GM23338 (cell line): ENCODE results near the gene FAM81B. TPM values are rescaled to one million over a fixed set of nuclear protein-coding genes. Genes with fewer than 3 reads are reported as not detected.

ENCODE experiments used
- ATAC-seq: fragments of 200-7000 bp; cut with Tn5 transposase; 3 replicates; pipeline ENCODE4 v1.9.1; 2020
- DNase-seq: peaks from one replicate; pipeline ENCODE4 v3.0.0-alpha.2; 2015; ENCODE audit warnings: low spot score
- H2AFZ ChIP-seq: fragments of 200-600 bp; sonication (generic); 2 replicates; pipeline ENCODE4 v1.8.0; 2016; ENCODE audit warnings: antibody characterized with exemption, mild to moderate bottlenecking, moderate library complexity
- H3F3A ChIP-seq: fragments of 200-600 bp; sonication (generic); replicated peaks from 2 replicates; pipeline ENCODE4 v1.8.0; 2017; ENCODE audit warnings: antibody characterized with exemption, mixed run types, low read depth
- H3K27ac ChIP-seq: fragments of 200-600 bp; sonication (generic); 2 replicates; pipeline ENCODE4 v1.6.1; 2016; ENCODE audit warnings: low read depth
- H3K27me3 ChIP-seq: fragments of 200-600 bp; sonication (generic); 2 replicates; pipeline ENCODE4 v1.8.0; 2016; ENCODE audit warnings: mild to moderate bottlenecking, mixed run types, moderate library complexity; ENCODE audit not compliant: insufficient read depth
- H3K36me3 ChIP-seq: fragments of 200-600 bp; sonication (generic); 2 replicates; pipeline ENCODE4 v1.8.0; 2016; ENCODE audit warnings: mild to moderate bottlenecking; ENCODE audit not compliant: insufficient read depth
- H3K4me1 ChIP-seq: fragments of 200-600 bp; sonication (generic); 2 replicates; pipeline ENCODE4 v1.8.0; 2016; ENCODE audit warnings: mild to moderate bottlenecking, moderate library complexity; ENCODE audit not compliant: insufficient read depth
- H3K4me2 ChIP-seq: fragments of 200-600 bp; sonication (generic); 2 replicates; pipeline ENCODE4 v1.7.1; 2017; ENCODE audit warnings: mixed run types
- H3K4me3 ChIP-seq: fragments of 200-600 bp; sonication (generic); 2 replicates; pipeline ENCODE4 v1.6.1; 2016; ENCODE audit warnings: mixed run types
- H3K79me2 ChIP-seq: fragments of 200-600 bp; sonication (generic); replicated peaks from 2 replicates; pipeline ENCODE4 v1.8.0; 2017; ENCODE audit warnings: mild to moderate bottlenecking; ENCODE audit not compliant: insufficient read depth
- H3K9me2 ChIP-seq: fragments of 200-600 bp; sonication (generic); 2 replicates; pipeline ENCODE4 v1.8.0; 2017; ENCODE audit not compliant: insufficient read depth
- H4K20me1 ChIP-seq: fragments of 200-600 bp; sonication (generic); replicated peaks from 2 replicates; pipeline ENCODE4 v1.8.0; 2017; ENCODE audit warnings: mild to moderate bottlenecking; ENCODE audit not compliant: insufficient read depth
- H3K27ac Mint-ChIP-seq: 2 replicates; pipeline ENCODE4 v1.8.0; 2020; ENCODE audit warnings: inconsistent platforms, mild to moderate bottlenecking, moderate library complexity, mixed read lengths
- H3K27me3 Mint-ChIP-seq: 3 replicates; pipeline ENCODE4 v1.8.0; 2022; ENCODE audit warnings: low read depth, mild to moderate bottlenecking, moderate library complexity, mixed read lengths, inconsistent platforms; ENCODE audit not compliant: insufficient read depth, poor library complexity
- H3K36me3 Mint-ChIP-seq: 3 replicates; pipeline ENCODE4 v1.8.0; 2021; ENCODE audit warnings: low read depth, mild to moderate bottlenecking, inconsistent platforms, moderate library complexity, mixed read lengths
- H3K4me1 Mint-ChIP-seq: 3 replicates; pipeline ENCODE4 v1.8.0; 2020; ENCODE audit warnings: mild to moderate bottlenecking, inconsistent platforms, mixed read lengths
- H3K4me3 Mint-ChIP-seq: 3 replicates; pipeline ENCODE4 v1.8.0; 2021; ENCODE audit warnings: moderate library complexity, mild to moderate bottlenecking, inconsistent platforms, mixed read lengths
- H3K9me3 Mint-ChIP-seq: 3 replicates; pipeline ENCODE4 v1.8.0; 2020; ENCODE audit warnings: moderate library complexity, mild to moderate bottlenecking, inconsistent platforms, mixed read lengths
- CREB1 ChIP-seq: fragments of 250-450 bp; sonication (Bioruptor Pico); IDR thresholded peaks from 2 replicates; pipeline ENCODE4 v1.5.0; 2020; ENCODE audit warnings: low read depth, mild to moderate bottlenecking, moderate library complexity
- EZH2 ChIP-seq: fragments of 200-600 bp; sonication (generic); IDR thresholded peaks from one replicate; pipeline ENCODE4 v1.8.0; 2017; ENCODE audit warnings: antibody characterized with exemption, mild to moderate bottlenecking, low read depth; ENCODE audit not compliant: unreplicated experiment
- EZH2phosphoT487 ChIP-seq: fragments of 200-600 bp; sonication (generic); IDR thresholded peaks from one replicate; pipeline ENCODE4 v1.8.1; 2018; ENCODE audit warnings: antibody characterized with exemption; ENCODE audit not compliant: unreplicated experiment
- JUNB ChIP-seq: IDR thresholded peaks from one replicate; pipeline ENCODE4 v1.6.1; 2016; ENCODE audit warnings: antibody characterized with exemption; ENCODE audit not compliant: unreplicated experiment
- NANOG ChIP-seq: IDR thresholded peaks from 2 replicates; pipeline ENCODE4 v1.6.1; 2016; ENCODE audit warnings: antibody characterized with exemption, borderline replicate concordance
- POLR2AphosphoS5 ChIP-seq: IDR thresholded peaks from 2 replicates; pipeline ENCODE4 v1.6.1; 2016; ENCODE audit warnings: antibody characterized with exemption, low read depth
- STAT1 ChIP-seq: IDR thresholded peaks from one replicate; pipeline ENCODE4 v1.6.1; 2016; ENCODE audit warnings: antibody characterized with exemption; ENCODE audit not compliant: unreplicated experiment
- ZNF114 ChIP-seq: fragments of 250-450 bp; sonication (Bioruptor Pico); IDR thresholded peaks from 2 replicates; pipeline ENCODE4 v1.5.0; 2020; ENCODE audit warnings: mild to moderate bottlenecking, moderate library complexity
- ZNF331 ChIP-seq: fragments of 250-450 bp; sonication (Bioruptor Pico); IDR thresholded peaks from 2 replicates; pipeline ENCODE4 v1.5.0; 2020; ENCODE audit warnings: low read depth, mild to moderate bottlenecking, moderate library complexity
- polyA plus RNA-seq: library from polyadenylated mRNA; unstranded; fragments of >200 nt; fragmentation: Nextera tagmentation; extraction: Ambion mirVana; gene quantifications from 2 replicates; pipeline ENCODE4 v1.2.1, GENCODE V29; 2016
- total RNA-seq: library from RNA; depleted of rRNA; stranded (reverse); fragments of >200 nt; shearing (Covaris generic); gene quantifications from 2 replicates; pipeline ENCODE4 v1.2.3, GENCODE V29; 2014
- TF ChIP-seq, protein P1 (sequence below): IDR thresholded peaks from 2 replicates; pipeline ENCODE4 v1.6.1; 2016; ENCODE audit warnings: antibody characterized with exemption
- TF ChIP-seq, protein P2 (sequence below), 2 experiments: fragments of 200-600 bp in 1 of 2; sonication (generic) in 1 of 2; conservative IDR thresholded peaks; 2 replicates each; pipeline versions ENCODE4 v1.5.1 to v1.6.1; 2016 to 2017; ENCODE audit warnings: antibody characterized with exemption in 2 of 2, low read depth in 2 of 2, mild to moderate bottlenecking in 2 of 2, moderate library complexity in 1 of 2
- TF ChIP-seq, protein P3 (sequence below): IDR thresholded peaks from one replicate; pipeline ENCODE4 v1.6.1; 2018; ENCODE audit warnings: antibody characterized with exemption; ENCODE audit not compliant: unreplicated experiment

Gene FAM81B
- total and polyA plus RNA-seq, 2 experiments from 2014 or later = 0.40 TPM; not detected in 1

DNA sequence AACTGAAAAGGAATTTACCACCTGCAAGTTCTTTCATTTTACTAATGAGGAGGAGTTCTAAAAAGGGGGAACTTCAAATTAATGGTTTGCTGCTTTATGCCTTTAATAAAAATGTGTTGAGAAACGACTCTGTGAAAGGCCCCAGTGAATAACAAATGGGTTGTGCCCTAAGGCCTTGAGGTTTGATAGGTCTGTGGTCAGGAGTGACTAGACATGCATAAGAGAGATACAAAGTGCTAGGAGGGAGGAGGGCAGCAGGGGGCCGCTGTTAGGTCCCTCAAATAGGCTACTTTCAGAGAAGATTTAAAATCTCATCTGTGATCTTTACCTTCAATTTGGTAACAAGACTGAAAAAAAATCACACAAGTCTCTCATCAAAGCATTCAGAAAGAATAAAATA lies 58.3 kb downstream of the FAM81B start (continued):
- TF ChIP-seq, protein P1, sequence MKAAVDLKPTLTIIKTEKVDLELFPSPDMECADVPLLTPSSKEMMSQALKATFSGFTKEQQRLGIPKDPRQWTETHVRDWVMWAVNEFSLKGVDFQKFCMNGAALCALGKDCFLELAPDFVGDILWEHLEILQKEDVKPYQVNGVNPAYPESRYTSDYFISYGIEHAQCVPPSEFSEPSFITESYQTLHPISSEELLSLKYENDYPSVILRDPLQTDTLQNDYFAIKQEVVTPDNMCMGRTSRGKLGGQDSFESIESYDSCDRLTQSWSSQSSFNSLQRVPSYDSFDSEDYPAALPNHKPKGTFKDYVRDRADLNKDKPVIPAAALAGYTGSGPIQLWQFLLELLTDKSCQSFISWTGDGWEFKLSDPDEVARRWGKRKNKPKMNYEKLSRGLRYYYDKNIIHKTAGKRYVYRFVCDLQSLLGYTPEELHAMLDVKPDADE = no peak
- TF ChIP-seq POLR2AphosphoS5 = no peak
- TF ChIP-seq EZH2 = no peak
- TF ChIP-seq STAT1 = no peak
- TF ChIP-seq EZH2phosphoT487 = no peak
- no peak for TF ChIP-seq NANOG
- no peak for TF ChIP-seq ZNF331 (CRISPR knock-in tag)
- TF ChIP-seq, protein P2, sequence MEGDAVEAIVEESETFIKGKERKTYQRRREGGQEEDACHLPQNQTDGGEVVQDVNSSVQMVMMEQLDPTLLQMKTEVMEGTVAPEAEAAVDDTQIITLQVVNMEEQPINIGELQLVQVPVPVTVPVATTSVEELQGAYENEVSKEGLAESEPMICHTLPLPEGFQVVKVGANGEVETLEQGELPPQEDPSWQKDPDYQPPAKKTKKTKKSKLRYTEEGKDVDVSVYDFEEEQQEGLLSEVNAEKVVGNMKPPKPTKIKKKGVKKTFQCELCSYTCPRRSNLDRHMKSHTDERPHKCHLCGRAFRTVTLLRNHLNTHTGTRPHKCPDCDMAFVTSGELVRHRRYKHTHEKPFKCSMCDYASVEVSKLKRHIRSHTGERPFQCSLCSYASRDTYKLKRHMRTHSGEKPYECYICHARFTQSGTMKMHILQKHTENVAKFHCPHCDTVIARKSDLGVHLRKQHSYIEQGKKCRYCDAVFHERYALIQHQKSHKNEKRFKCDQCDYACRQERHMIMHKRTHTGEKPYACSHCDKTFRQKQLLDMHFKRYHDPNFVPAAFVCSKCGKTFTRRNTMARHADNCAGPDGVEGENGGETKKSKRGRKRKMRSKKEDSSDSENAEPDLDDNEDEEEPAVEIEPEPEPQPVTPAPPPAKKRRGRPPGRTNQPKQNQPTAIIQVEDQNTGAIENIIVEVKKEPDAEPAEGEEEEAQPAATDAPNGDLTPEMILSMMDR (conservative IDR thresholded peaks at IDR 0.05; ENCODE audit: low read depth in 2 of 2) = no peak
- TF ChIP-seq, protein P3, sequence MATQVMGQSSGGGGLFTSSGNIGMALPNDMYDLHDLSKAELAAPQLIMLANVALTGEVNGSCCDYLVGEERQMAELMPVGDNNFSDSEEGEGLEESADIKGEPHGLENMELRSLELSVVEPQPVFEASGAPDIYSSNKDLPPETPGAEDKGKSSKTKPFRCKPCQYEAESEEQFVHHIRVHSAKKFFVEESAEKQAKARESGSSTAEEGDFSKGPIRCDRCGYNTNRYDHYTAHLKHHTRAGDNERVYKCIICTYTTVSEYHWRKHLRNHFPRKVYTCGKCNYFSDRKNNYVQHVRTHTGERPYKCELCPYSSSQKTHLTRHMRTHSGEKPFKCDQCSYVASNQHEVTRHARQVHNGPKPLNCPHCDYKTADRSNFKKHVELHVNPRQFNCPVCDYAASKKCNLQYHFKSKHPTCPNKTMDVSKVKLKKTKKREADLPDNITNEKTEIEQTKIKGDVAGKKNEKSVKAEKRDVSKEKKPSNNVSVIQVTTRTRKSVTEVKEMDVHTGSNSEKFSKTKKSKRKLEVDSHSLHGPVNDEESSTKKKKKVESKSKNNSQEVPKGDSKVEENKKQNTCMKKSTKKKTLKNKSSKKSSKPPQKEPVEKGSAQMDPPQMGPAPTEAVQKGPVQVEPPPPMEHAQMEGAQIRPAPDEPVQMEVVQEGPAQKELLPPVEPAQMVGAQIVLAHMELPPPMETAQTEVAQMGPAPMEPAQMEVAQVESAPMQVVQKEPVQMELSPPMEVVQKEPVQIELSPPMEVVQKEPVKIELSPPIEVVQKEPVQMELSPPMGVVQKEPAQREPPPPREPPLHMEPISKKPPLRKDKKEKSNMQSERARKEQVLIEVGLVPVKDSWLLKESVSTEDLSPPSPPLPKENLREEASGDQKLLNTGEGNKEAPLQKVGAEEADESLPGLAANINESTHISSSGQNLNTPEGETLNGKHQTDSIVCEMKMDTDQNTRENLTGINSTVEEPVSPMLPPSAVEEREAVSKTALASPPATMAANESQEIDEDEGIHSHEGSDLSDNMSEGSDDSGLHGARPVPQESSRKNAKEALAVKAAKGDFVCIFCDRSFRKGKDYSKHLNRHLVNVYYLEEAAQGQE = no peak
- TF ChIP-seq CREB1 = no peak
- no peak for TF ChIP-seq JUNB
- no peak for TF ChIP-seq ZNF114 (CRISPR knock-in tag)

DNA sequence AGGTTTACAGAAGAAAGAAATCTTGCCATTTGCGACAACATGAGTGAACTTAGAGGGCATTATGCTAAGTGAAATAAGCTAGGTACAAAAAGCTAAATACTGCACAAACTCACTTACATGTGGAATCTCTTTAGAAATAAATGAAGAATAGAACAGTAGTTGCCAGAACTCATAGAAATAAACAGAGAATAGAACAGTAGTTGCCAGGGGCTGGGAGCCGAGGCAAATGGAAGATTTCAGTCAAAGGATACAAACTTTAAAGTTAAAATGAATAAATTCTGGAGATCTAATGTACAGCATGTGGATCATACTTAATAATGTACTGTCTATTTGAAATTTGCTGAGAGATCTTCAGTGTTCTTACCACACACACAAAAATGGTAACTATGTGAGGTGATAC lies 63.4 kb downstream of the FAM81B start:
- Histone ChIP-seq H3K4me2 (no peak overlapping the region), H3K4me1 (no peaks in the 10 kb centered on the region), H4K20me1 (no peaks in the 10 kb centered on the region), H2AFZ (no peak overlapping the region), H3F3A (no peaks in the 10 kb centered on the region), H3K27me3 (no peaks in the 10 kb centered on the region), H3K79me2 (no peaks in the 10 kb centered on the region), H3K36me3 (no peaks in the 10 kb centered on the region), H3K27ac (no peak overlapping the region), H3K4me3 (no peak overlapping the region), H3K9me2 (0 out of 2 replicates have a peak, but pooled peaks cover 3% of the 10 kb centered on the region)
- H3K36me3 Mint-ChIP-seq = no peaks in the 10 kb centered on the region
- no peaks in the 10 kb centered on the region for H3K9me3 Mint-ChIP-seq
- H3K4me3 Mint-ChIP-seq = no peak overlapping the region
- no peak for ATAC-seq
- no peaks in the 10 kb centered on the region for H3K27me3 Mint-ChIP-seq
- no peak overlapping the region for H3K27ac Mint-ChIP-seq
- no peaks in the 10 kb centered on the region for H3K4me1 Mint-ChIP-seq
- no peak for DNase-seq
- TF ChIP-seq, protein P2 (conservative IDR thresholded peaks at IDR 0.05; ENCODE audit: low read depth in 2 of 2) = no peak
- no peak for TF ChIP-seq ZNF114 (CRISPR knock-in tag)
- TF ChIP-seq EZH2 = no peak
- TF ChIP-seq EZH2phosphoT487 = no peak
- no peak for TF ChIP-seq POLR2AphosphoS5
- no peak for TF ChIP-seq ZNF331 (CRISPR knock-in tag)
- no peak for TF ChIP-seq NANOG
- no peak for TF ChIP-seq STAT1
- TF ChIP-seq CREB1 = no peak
- TF ChIP-seq, protein P3 = no peak
- TF ChIP-seq, protein P1 = no peak
